T-helper 17 cell (primary cell): ENCODE results near the gene ATP6AP1. TPM values are rescaled to one million over a fixed set of nuclear protein-coding genes. Genes with fewer than 3 reads are reported as not detected.

Experiments used
- ATAC-seq: fragments of 150-1000 bp; cut with Tn5 transposase; 2 replicates; pipeline ENCODE4 v1.10.0; 2021; ENCODE audit warnings: mild to moderate bottlenecking, moderate library complexity
- DNase-seq, 3 donors: peaks; one replicate each; pipeline versions ENCODE4 v3.0.0 to v3.0.0-alpha.2; 2020 to 2021
- H3K9me3 ChIP-seq: one replicate; pipeline ENCODE4 v1.7.0; 2013; ENCODE audit warnings: low read length, mild to moderate bottlenecking; ENCODE audit not compliant: control insufficient read depth, poor library complexity, severe bottlenecking
- H3K27ac Mint-ChIP-seq: one replicate; pipeline ENCODE4 v1.8.0; 2022; ENCODE audit warnings: mild to moderate bottlenecking, moderate library complexity, mixed read lengths
- H3K27me3 Mint-ChIP-seq: one replicate; pipeline ENCODE4 v1.8.0; 2022; ENCODE audit warnings: mixed read lengths
- H3K36me3 Mint-ChIP-seq: one replicate; pipeline ENCODE4 v1.8.0; 2022; ENCODE audit warnings: low read depth, mixed read lengths
- H3K4me1 Mint-ChIP-seq: one replicate; pipeline ENCODE4 v1.8.0; 2022; ENCODE audit warnings: mild to moderate bottlenecking, mixed read lengths
- H3K4me3 Mint-ChIP-seq: one replicate; pipeline ENCODE4 v1.8.0; 2022; ENCODE audit warnings: mild to moderate bottlenecking, moderate library complexity, mixed read lengths
- total RNA-seq, 4 donors: library from RNA in 2 of 4; stranded (reverse) in 2 of 4; gene quantifications; one replicate each; pipeline ENCODE4 v1.2.3 and lab custom pipeline; 2022 to 2026

The ATP6AP1 gene
- total RNA-seq, 2 donors from 2014 or later, result 41.4 to 43.0 TPM

GRCh38 chrX:154429711-154430110 is 1.2 kb downstream of the ATP6AP1 start:
- Mint-ChIP-seq H3K27ac (peak overlapping the region; percentile 63), H3K4me3 (peak overlapping the region; percentile 87), H3K27me3 (no peaks in the 10 kb centered on the region), H3K36me3 (no peaks in the 10 kb centered on the region), H3K4me1 (peaks cover 18% of the 10 kb centered on the region)
- no peak for ATAC-seq
- H3K9me3 ChIP-seq, result no peaks in the 10 kb centered on the region
- DNase-seq, result no peak

GRCh38 chrX:154430479-154430878 is 2.0 kb downstream of the ATP6AP1 start:
- DNase-seq (no peak), ATAC-seq (no peak)
- H3K9me3 ChIP-seq, result no peaks in the 10 kb centered on the region
- Mint-ChIP-seq H3K27me3 (no peaks in the 10 kb centered on the region), H3K36me3 (no peaks in the 10 kb centered on the region), H3K27ac (peak overlapping the region; percentile 66), H3K4me3 (peak overlapping the region; percentile 65), H3K4me1 (peaks cover 18% of the 10 kb centered on the region)

- Mint-ChIP-seq H3K27ac (peak overlapping the region; percentile 66), H3K27me3 (no peaks in the 10 kb centered on the region), H3K4me1 (peaks cover 18% of the 10 kb centered on the region), H3K4me3 (peak overlapping the region; percentile 65), H3K36me3 (no peaks in the 10 kb centered on the region)
- DNase-seq, result no peak
- no peak for ATAC-seq
- H3K9me3 ChIP-seq, result no peaks in the 10 kb centered on the region
Observed at GRCh38 chrX:154430916-154431315, 2.4 kb downstream of the ATP6AP1 start.

- ATAC-seq (no peak), DNase-seq (no peak)
- no peaks in the 10 kb centered on the region for H3K27me3 Mint-ChIP-seq
- no peak overlapping the region for H3K4me3 Mint-ChIP-seq
- peaks cover 19% of the 10 kb centered on the region for H3K4me1 Mint-ChIP-seq
- peak overlapping the region; percentile 66 for H3K27ac Mint-ChIP-seq
- no peaks in the 10 kb centered on the region for H3K36me3 Mint-ChIP-seq
- no peaks in the 10 kb centered on the region for H3K9me3 ChIP-seq
Observed at GRCh38 chrX:154431341-154431740, 2.9 kb downstream of the ATP6AP1 start.

GRCh38 chrX:154432210-154432609 is 3.7 kb downstream of the ATP6AP1 start:
- ATAC-seq (no peak), DNase-seq (no peak)
- H3K27me3 Mint-ChIP-seq, result no peaks in the 10 kb centered on the region
- H3K27ac Mint-ChIP-seq, result no peak overlapping the region
- H3K4me3 Mint-ChIP-seq, result no peak overlapping the region
- peaks cover 19% of the 10 kb centered on the region for H3K4me1 Mint-ChIP-seq
- no peaks in the 10 kb centered on the region for H3K9me3 ChIP-seq
- no peaks in the 10 kb centered on the region for H3K36me3 Mint-ChIP-seq

GRCh38 chrX:154433605-154434004 is 5.1 kb downstream of the ATP6AP1 start:
- peak overlapping the region; percentile 68 for H3K27ac Mint-ChIP-seq

GRCh38 chrX:154434394-154435168 is 6.1 kb downstream of the ATP6AP1 start:
- DNase-seq, result no peak
- no peaks in the 10 kb centered on the region for H3K9me3 ChIP-seq
- Mint-ChIP-seq H3K4me3 (no peak overlapping the region), H3K4me1 (peaks cover 15% of the 10 kb centered on the region), H3K27me3 (no peaks in the 10 kb centered on the region), H3K36me3 (no peaks in the 10 kb centered on the region), H3K27ac (peak overlapping the region; percentile 93)
- ATAC-seq, result no peak

More at GRCh38 chrX:154433605-154434004, 5.1 kb downstream of the ATP6AP1 start:
- H3K4me3 Mint-ChIP-seq, result no peak overlapping the region
- no peaks in the 10 kb centered on the region for H3K27me3 Mint-ChIP-seq
- H3K9me3 ChIP-seq, result no peaks in the 10 kb centered on the region
- H3K4me1 Mint-ChIP-seq, result peaks cover 20% of the 10 kb centered on the region
- ATAC-seq, result no peak
- no peaks in the 10 kb centered on the region for H3K36me3 Mint-ChIP-seq
- DNase-seq, result no peak

- Mint-ChIP-seq H3K4me3 (peak overlapping the region; percentile 36), H3K36me3 (no peaks in the 10 kb centered on the region), H3K27ac (peak overlapping the region; percentile 93), H3K4me1 (peaks cover 14% of the 10 kb centered on the region), H3K27me3 (no peaks in the 10 kb centered on the region)
- no peaks in the 10 kb centered on the region for H3K9me3 ChIP-seq
- no peak for ATAC-seq
- no peak for DNase-seq
Observed at GRCh38 chrX:154435171-154435733, 6.8 kb downstream of the ATP6AP1 start.

GRCh38 chrX:154436374-154436982 is 8.0 kb downstream of the ATP6AP1 start:
- DNase-seq, result peak; percentile 39 to 63 (median 58)
- no peaks in the 10 kb centered on the region for H3K9me3 ChIP-seq
- Mint-ChIP-seq H3K27me3 (no peaks in the 10 kb centered on the region), H3K4me3 (peak overlapping the region; percentile 82), H3K4me1 (peaks cover 7% of the 10 kb centered on the region), H3K27ac (peak overlapping the region; percentile 93), H3K36me3 (no peaks in the 10 kb centered on the region)
- peak; percentile 81 for ATAC-seq

GRCh38 chrX:154436983-154437752 is 8.7 kb downstream of the ATP6AP1 start, which contains the start of gene GDI1:
Gene GDI1, plus strand, starts transcription at chrX:154437154. Its CDS starts 101 bp downstream, at chrX:154437255.
- Mint-ChIP-seq H3K27me3 (no peaks in the 10 kb centered on the region), H3K4me1 (peaks cover 11% of the 10 kb centered on the region), H3K4me3 (peak within 1 kb of the TSS; percentile 93), H3K36me3 (no peaks in the 10 kb centered on the region), H3K27ac (peak within 1 kb of the TSS; percentile 93)
- ATAC-seq (peak; percentile 67), DNase-seq (peak; percentile 45 to 56 (median 50))
- no peaks in the 10 kb centered on the region for H3K9me3 ChIP-seq

- Mint-ChIP-seq H3K27ac (peak overlapping the region; percentile 89), H3K27me3 (no peaks in the 10 kb centered on the region), H3K4me1 (peaks cover 14% of the 10 kb centered on the region), H3K4me3 (peak overlapping the region; percentile 93), H3K36me3 (no peaks in the 10 kb centered on the region)
- ATAC-seq, result no peak
- H3K9me3 ChIP-seq, result no peaks in the 10 kb centered on the region
- DNase-seq, result no peak
Observed at GRCh38 chrX:154437971-154438893, 9.8 kb downstream of the ATP6AP1 start.

- Mint-ChIP-seq H3K27ac (no peak overlapping the region), H3K36me3 (no peaks in the 10 kb centered on the region), H3K4me3 (no peak overlapping the region), H3K4me1 (peaks cover 17% of the 10 kb centered on the region), H3K27me3 (no peaks in the 10 kb centered on the region)
- no peaks in the 10 kb centered on the region for H3K9me3 ChIP-seq
- no peak for DNase-seq
- ATAC-seq, result no peak
Observed at GRCh38 chrX:154439841-154440240, 11.4 kb downstream of the ATP6AP1 start.
